ENCODE results near the gene SRM.

- TF ChIP-seq POLR2A (IDR thresholded peaks at IDR 0.05) (no peak), CTCF (IDR thresholded peaks at IDR 0.05) (no peak)
These were observed 2.0 kb upstream of the SRM start for GRCh38 chr1:11061652-11062365.
